ENCODE results near the gene ABCC1. TPM values are rescaled to one million over a fixed set of nuclear protein-coding genes. Genes with fewer than 3 reads are reported as not detected.

Gene ABCC1
- total and polyA plus RNA-seq, 2 donors (not counting 1 experiment from before 2014, with no cell fraction given) = 54.1 to 178 TPM

GRCh38 chr16:16141141-16141540 lies 191.7 kb downstream of the ABCC1 start:
- Histone ChIP-seq H3K4me2 (ENCODE audit: extremely low read depth, insufficient read depth, low read length) (no peak overlapping the region), H3K9ac (ENCODE audit: insufficient read depth, low read length) (no peak overlapping the region), H3K27ac (ENCODE audit: insufficient read depth, low read length) (no peak overlapping the region), H3K79me2 (ENCODE audit: control insufficient read depth, insufficient read depth, low read length) (no peaks in the 10 kb centered on the region), H3K9me3 (ENCODE audit: control insufficient read depth, insufficient read depth, low read depth, low read length) (no peaks in the 10 kb centered on the region), H3K4me1 (ENCODE audit: control insufficient read depth, extremely low read depth, insufficient read depth, low read length) (no peaks in the 10 kb centered on the region), H3K27me3 (ENCODE audit: control insufficient read depth, insufficient read depth, low read length) (no peaks in the 10 kb centered on the region), H3K36me3 (ENCODE audit: control insufficient read depth, insufficient read depth, low read length) (peaks cover 38% of the 10 kb centered on the region), H3K4me3 (replicated peaks in 1 of 4; ENCODE audit: control extremely low read depth in 1 of 4, insufficient read depth in 1 of 4, low read depth in 3 of 4, low read length in 4 of 4) (no peak overlapping the region), H2AFZ (ENCODE audit: low read length) (no peak overlapping the region), H4K20me1 (ENCODE audit: control insufficient read depth, extremely low read depth, insufficient read depth, low read length) (no peaks in the 10 kb centered on the region)
- no peak for DNase-seq (ENCODE audit: low read depth in 2 of 2)
- TF ChIP-seq, protein P1, sequence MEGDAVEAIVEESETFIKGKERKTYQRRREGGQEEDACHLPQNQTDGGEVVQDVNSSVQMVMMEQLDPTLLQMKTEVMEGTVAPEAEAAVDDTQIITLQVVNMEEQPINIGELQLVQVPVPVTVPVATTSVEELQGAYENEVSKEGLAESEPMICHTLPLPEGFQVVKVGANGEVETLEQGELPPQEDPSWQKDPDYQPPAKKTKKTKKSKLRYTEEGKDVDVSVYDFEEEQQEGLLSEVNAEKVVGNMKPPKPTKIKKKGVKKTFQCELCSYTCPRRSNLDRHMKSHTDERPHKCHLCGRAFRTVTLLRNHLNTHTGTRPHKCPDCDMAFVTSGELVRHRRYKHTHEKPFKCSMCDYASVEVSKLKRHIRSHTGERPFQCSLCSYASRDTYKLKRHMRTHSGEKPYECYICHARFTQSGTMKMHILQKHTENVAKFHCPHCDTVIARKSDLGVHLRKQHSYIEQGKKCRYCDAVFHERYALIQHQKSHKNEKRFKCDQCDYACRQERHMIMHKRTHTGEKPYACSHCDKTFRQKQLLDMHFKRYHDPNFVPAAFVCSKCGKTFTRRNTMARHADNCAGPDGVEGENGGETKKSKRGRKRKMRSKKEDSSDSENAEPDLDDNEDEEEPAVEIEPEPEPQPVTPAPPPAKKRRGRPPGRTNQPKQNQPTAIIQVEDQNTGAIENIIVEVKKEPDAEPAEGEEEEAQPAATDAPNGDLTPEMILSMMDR (conservative IDR thresholded peaks at IDR 0.05 in 1 of 2, IDR thresholded peaks at IDR 0.05 in 1 of 2; ENCODE audit: low read depth in 1 of 2, low read length in 2 of 2) = no peak
- no peak for TF ChIP-seq EZH2 (IDR thresholded peaks at IDR 0.05; ENCODE audit: low read length, missing control alignments)

- H3K27ac ChIP-seq (ENCODE audit: insufficient read depth, low read length) = no peak overlapping the region
- no peaks in the 10 kb centered on the region for H3K4me1 ChIP-seq (ENCODE audit: control insufficient read depth, extremely low read depth, insufficient read depth, low read length)
- H3K79me2 ChIP-seq (ENCODE audit: control insufficient read depth, insufficient read depth, low read length) = no peaks in the 10 kb centered on the region
- H3K27me3 ChIP-seq (ENCODE audit: control insufficient read depth, insufficient read depth, low read length) = no peaks in the 10 kb centered on the region
- H2AFZ ChIP-seq (ENCODE audit: low read length) = no peak overlapping the region
- no peaks in the 10 kb centered on the region for H3K9me3 ChIP-seq (ENCODE audit: control insufficient read depth, insufficient read depth, low read depth, low read length)
- peaks cover 33% of the 10 kb centered on the region for H3K36me3 ChIP-seq (ENCODE audit: control insufficient read depth, insufficient read depth, low read length)
- no peaks in the 10 kb centered on the region for H4K20me1 ChIP-seq (ENCODE audit: control insufficient read depth, extremely low read depth, insufficient read depth, low read length)
- H3K9ac ChIP-seq (ENCODE audit: insufficient read depth, low read length) = no peak overlapping the region
- no peak overlapping the region for H3K4me2 ChIP-seq (ENCODE audit: extremely low read depth, insufficient read depth, low read length)
- no peak overlapping the region for H3K4me3 ChIP-seq (replicated peaks in 1 of 4; ENCODE audit: control extremely low read depth in 1 of 4, insufficient read depth in 1 of 4, low read depth in 3 of 4, low read length in 4 of 4)
- TF ChIP-seq EZH2 (IDR thresholded peaks at IDR 0.05; ENCODE audit: low read length, missing control alignments) = no peak
- TF ChIP-seq, protein P1 (conservative IDR thresholded peaks at IDR 0.05 in 1 of 2, IDR thresholded peaks at IDR 0.05 in 1 of 2; ENCODE audit: low read depth in 1 of 2, low read length in 2 of 2) = no peak
- no peak for DNase-seq (ENCODE audit: low read depth in 2 of 2)
Observed at GRCh38 chr16:16141784-16142396, 192.5 kb downstream of the ABCC1 start.

DNA sequence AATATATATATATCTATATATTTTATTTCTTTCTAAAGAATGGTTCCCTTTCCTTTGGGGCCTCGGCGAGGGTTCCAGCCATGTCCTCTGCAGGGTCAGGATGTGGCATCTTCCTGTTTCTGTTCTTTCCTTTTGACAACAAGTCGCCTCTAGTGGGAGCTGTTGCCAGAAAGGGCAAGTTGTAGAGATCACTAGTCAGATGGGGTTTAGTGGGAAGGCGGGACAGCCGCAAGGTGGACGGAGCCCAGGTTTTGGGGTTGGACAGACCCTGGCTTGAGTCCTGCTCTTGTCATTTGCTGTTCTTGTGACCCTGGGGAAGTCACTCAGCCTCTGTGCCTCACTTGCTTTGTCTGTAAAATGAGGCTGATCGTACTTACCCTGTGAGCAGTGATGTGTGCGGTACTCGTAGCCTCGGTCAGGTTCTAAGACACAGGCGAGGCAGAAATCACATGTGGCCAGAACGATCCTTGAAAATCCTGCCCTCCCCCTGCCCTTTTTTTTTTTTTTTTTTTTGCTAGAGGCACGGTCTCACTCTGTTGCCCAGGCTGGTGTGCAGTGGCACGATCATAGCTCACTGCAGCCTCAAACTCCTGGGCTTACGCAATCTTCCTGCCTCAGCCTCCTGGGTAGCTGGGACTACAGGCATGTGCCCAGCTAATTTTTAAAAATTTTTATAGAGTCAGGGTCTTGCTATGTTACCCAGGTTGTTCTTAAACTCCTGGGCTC lies 193.8 kb downstream of the ABCC1 start:
- Histone ChIP-seq H2AFZ (ENCODE audit: low read length) (no peak overlapping the region), H3K9me3 (ENCODE audit: control insufficient read depth, insufficient read depth, low read depth, low read length) (no peaks in the 10 kb centered on the region), H3K4me1 (ENCODE audit: control insufficient read depth, extremely low read depth, insufficient read depth, low read length) (no peaks in the 10 kb centered on the region), H3K27me3 (ENCODE audit: control insufficient read depth, insufficient read depth, low read length) (no peaks in the 10 kb centered on the region), H3K9ac (ENCODE audit: insufficient read depth, low read length) (no peak overlapping the region), H3K79me2 (ENCODE audit: control insufficient read depth, insufficient read depth, low read length) (no peaks in the 10 kb centered on the region), H3K4me2 (ENCODE audit: extremely low read depth, insufficient read depth, low read length) (no peak overlapping the region), H3K4me3 (replicated peaks in 1 of 4; ENCODE audit: control extremely low read depth in 1 of 4, insufficient read depth in 1 of 4, low read depth in 3 of 4, low read length in 4 of 4) (no peak overlapping the region), H3K27ac (ENCODE audit: insufficient read depth, low read length) (no peak overlapping the region), H3K36me3 (ENCODE audit: control insufficient read depth, insufficient read depth, low read length) (peaks cover 28% of the 10 kb centered on the region), H4K20me1 (ENCODE audit: control insufficient read depth, extremely low read depth, insufficient read depth, low read length) (no peaks in the 10 kb centered on the region)
- DNase-seq (ENCODE audit: low read depth in 2 of 2) = no peak
- no peak for TF ChIP-seq EZH2 (IDR thresholded peaks at IDR 0.05; ENCODE audit: low read length, missing control alignments)
- TF ChIP-seq, protein P1 (conservative IDR thresholded peaks at IDR 0.05 in 1 of 2, IDR thresholded peaks at IDR 0.05 in 1 of 2; ENCODE audit: low read depth in 1 of 2, low read length in 2 of 2) = peak; percentile 32 to 33
